ENCODE data around the gene SEMA3C.
"Not testable (repeated sequence)": the region's sequence is repeated elsewhere in the genome, so short reads cannot be mapped to it uniquely, and the experiment has no call there.

The SEMA3C gene

GRCh38 chr7:80918909-80919721 is at the start of gene SEMA3C:
Gene SEMA3C, minus strand, starts transcription at chr7:80919051. Its CDS starts 2,270 bp downstream, at chr7:80916781.
- peak; percentile 66 for DNase-seq

- no peak for DNase-seq
These were observed 49.8 kb upstream of the SEMA3C start for GRCh38 chr7:80968606-80969005.

GRCh38 chr7:80967917-80968297 is 49.1 kb upstream of the SEMA3C start:
- DNase-seq: no peak

GRCh38 chr7:80967071-80967916 is 48.4 kb upstream of the SEMA3C start:
- no peak for DNase-seq

GRCh38 chr7:80960244-80960795 is 41.5 kb upstream of the SEMA3C start:
- DNase-seq: no peak

GRCh38 chr7:80957226-80957777 is 38.5 kb upstream of the SEMA3C start:
- DNase-seq: no peak

GRCh38 chr7:80954191-80954590 is 35.3 kb upstream of the SEMA3C start:
- no peak for DNase-seq

- DNase-seq: no peak
These were observed 31.7 kb upstream of the SEMA3C start for GRCh38 chr7:80950550-80950967.

GRCh38 chr7:80949449-80949848 is 30.6 kb upstream of the SEMA3C start:
- no peak for DNase-seq

- DNase-seq: no peak
These were observed 28.0 kb upstream of the SEMA3C start for GRCh38 chr7:80946858-80947257.

- DNase-seq: no peak
These were observed 27.1 kb upstream of the SEMA3C start for GRCh38 chr7:80945976-80946375.

- no peak for DNase-seq
These were observed 24.5 kb upstream of the SEMA3C start for GRCh38 chr7:80943342-80943741.

- no peak for DNase-seq
These were observed 23.6 kb upstream of the SEMA3C start for GRCh38 chr7:80942261-80943041.

GRCh38 chr7:80941208-80941758 is 22.4 kb upstream of the SEMA3C start:
- no peak for DNase-seq

GRCh38 chr7:80940539-80941207 is 21.8 kb upstream of the SEMA3C start:
- no peak for DNase-seq

GRCh38 chr7:80937336-80937735 is 18.5 kb upstream of the SEMA3C start:
- DNase-seq: no peak

GRCh38 chr7:80935991-80936780 is 17.3 kb upstream of the SEMA3C start:
- DNase-seq: no peak

- DNase-seq: no peak
These were observed 15.5 kb upstream of the SEMA3C start for GRCh38 chr7:80934321-80934720.

GRCh38 chr7:80932536-80932935 is 13.7 kb upstream of the SEMA3C start:
- DNase-seq: no peak

GRCh38 chr7:80929619-80930018 is 10.8 kb upstream of the SEMA3C start:
- DNase-seq: no peak

- not testable (repeated sequence) for DNase-seq
These were observed 8.1 kb upstream of the SEMA3C start for GRCh38 chr7:80926955-80927354.

Data from NCI-H510A treated with DMSO at 0.1 percent for 48 hours (cell line).